ENCODE measurements around the gene ECHS1.
"Not testable (repeated sequence)": the region's sequence is repeated elsewhere in the genome, so short reads cannot be mapped to it uniquely, and the experiment has no call there.

The ECHS1 gene

GRCh38 chr10:133377818-133378250 lies 4.7 kb upstream of the ECHS1 start:
- no peak for DNase-seq

GRCh38 chr10:133377025-133377817 lies 4.1 kb upstream of the ECHS1 start:
- no peak for DNase-seq

DNA sequence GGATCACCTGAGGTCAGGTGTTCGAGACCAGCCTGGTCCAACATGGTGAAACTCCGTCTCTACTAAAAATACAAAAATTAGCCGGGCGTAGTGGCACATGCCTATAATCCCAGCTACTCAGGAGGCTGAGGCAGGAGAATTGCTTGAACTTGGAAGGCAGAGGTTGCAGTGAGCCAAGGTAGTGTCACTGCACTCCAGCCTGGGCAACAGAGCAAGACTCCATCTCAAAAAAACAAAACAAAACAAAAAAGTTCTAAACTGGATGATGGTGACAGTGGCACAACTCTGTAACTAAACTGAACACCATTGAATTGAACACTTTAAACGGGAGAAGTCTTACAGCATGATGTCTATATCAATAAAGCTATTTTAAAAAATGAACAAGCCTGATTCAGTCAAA lies 3.0 kb upstream of the ECHS1 start:
- not testable (repeated sequence) for DNase-seq

- DNase-seq, result no peak
These were observed 2.4 kb upstream of the ECHS1 start for GRCh38 chr10:133375357-133376115.

GRCh38 chr10:133372507-133372906 lies 647 bp downstream of the ECHS1 start:
- DNase-seq, result no peak

DNA sequence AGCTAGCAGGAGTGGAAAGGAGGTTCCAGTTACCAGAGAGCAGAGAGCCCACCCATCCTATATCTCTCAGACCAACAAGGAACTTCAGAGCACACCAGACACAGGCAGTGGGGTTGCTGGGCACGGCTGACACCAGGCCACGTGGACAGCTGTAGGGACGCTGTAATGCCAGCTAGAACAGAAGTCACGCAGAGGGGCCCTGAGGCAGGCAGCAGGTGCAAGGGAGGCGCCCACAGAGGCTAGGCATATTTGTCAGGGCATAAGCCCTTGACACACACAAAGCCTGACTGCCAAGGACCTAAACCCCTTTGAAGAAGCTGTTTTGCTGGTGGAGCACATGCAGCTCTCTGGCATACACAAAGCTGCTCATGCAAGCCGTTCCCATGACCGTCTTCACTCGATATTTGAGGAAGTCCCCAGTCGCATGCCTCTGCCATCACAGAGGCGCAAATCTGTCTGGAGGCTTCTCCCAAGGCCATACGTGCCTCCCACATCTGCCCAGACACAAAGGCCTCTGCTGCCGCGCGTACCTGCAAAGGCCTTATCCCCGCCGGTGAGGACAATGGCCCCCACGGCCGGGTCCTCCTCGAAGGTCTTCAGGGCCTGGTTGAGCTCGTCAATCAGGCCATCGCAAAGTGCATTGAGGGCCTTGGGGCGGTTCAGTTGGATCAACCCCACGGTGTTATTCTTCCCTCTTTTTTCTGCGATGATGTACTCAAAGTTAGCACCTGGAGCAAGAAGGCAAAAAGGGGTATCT lies 2.9 kb downstream of the ECHS1 start:
- DNase-seq, result no peak

DNA sequence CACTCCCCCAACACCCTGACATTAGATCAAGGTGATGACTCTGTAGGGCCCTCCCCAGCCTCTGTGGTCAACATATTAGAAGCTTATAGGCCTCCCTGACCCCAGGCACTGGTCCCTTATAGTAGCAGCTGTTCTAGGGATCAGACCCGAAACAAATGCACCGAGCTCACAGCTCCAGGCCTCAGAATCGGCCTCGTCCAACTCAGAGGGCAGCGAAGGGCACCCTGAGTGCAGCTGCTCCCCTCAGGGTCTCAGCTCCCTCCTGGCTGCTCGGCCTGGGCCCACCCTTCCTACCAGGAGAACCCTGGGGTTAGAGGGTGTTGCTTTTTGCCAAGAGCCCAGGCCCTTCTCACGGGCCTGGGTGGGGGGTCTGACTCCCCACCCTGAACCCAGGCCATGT lies 5.0 kb downstream of the ECHS1 start:
- DNase-seq, result no peak

- DNase-seq, result not testable (repeated sequence)
These were observed 5.7 kb downstream of the ECHS1 start for GRCh38 chr10:133367461-133367860.

- no peak for DNase-seq
These were observed 6.4 kb downstream of the ECHS1 start for GRCh38 chr10:133366751-133367150.

DNA sequence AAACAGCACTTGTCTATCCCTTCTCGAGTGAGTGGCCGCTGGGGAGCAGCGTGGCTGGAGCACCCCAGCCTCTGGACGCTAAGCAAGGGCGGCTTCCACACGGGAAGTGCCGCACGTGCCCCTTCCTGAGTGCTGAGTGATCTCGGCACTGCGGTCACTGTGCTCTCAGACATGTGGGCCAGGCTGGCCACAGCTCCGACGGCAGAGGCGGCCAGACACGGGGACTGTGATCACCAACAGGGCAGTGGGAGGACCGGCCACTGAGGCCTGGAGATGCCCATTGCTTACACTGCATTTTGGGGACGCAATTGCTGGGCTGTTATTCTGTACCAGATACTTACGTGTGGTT lies 7.0 kb downstream of the ECHS1 start:
- no peak for DNase-seq

DNA sequence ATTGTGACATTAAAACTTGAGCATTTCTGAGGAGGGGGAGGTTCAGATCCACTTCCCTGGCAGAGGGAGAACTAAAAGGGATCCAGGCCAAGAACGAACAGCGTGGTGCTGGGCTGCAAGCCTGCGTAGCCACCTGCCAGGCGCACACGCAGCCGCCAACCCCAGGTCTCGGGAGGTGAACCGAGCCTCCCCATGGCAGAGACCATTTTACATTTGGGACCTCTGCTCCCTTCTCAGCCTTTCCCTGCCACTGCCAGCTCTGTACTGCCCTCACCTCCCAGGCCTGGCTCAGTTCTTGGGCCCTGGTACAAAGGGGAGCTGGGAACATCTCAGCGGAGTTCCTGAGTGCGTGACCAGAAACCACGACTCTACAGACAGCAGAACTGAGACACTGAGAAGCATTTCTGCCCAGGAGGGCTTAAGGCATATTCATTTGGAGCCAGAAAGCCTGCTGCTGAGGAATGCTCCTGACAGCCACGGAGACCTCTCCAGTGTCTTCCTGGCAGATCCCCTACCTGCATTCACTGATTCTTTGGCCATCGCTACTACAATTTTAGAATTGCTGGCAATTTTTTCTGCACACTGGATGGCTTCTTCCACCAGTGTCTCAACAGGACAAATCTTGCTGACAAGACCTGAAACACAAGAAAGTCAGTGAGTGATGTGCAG lies 7.6 kb downstream of the ECHS1 start:
- no peak for DNase-seq

GRCh38 chr10:133364645-133365431 lies 8.3 kb downstream of the ECHS1 start:
- no peak for DNase-seq

DNA sequence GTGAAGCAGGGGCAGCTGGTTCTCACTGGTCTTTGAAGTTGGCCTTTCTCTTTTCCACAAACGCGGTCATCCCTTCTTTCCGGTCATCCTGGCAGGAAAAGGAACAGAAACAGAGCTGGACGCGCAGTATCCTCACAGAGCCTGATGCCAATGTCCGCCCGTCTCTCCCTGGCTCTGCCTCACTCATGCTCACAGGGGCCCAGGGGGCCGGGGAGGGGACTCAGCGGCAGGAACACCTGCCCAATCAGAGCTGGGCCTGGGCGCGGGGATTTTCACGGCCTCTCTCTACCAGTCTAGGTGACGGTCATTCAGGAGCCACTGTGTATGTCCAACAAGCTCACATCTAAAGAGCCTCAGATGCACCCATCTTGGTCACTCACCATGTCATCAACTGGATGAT lies 10.3 kb downstream of the ECHS1 start:
- no peak for DNase-seq

DNA sequence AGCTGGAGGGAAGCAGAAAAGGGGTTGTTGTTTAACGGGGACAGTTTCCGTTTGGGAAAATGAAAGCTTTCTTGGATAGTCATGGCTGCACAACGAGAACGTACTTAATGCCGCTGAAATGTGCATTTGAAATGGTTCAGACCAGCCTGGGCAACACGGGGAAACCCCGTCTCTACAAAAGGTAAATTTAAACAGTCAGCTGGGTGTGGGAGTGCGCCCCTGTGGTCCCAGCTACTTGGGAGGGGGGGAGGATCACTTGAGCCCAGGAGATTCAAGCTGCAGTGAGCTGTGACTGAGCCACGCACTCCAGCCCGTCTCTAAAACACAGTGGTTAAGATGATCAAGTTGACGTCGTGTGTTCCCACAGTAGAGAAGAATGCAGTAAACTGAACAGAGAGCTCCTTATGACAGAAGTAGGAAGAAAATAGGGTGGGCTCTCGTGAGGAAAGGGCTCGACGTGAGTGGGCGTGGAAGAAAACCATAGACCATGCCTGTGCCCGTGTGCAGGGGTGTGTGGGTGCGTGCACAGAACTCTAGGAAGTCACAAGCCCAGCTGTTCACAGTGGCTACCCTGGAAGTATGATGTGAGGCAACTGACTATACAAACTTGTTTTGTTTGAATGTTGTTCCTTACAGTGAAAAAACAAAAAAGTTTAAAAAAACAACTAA lies 11.2 kb downstream of the ECHS1 start:
- DNase-seq, result no peak

- DNase-seq, result no peak
These were observed 11.9 kb downstream of the ECHS1 start for GRCh38 chr10:133361227-133361626.

DNA sequence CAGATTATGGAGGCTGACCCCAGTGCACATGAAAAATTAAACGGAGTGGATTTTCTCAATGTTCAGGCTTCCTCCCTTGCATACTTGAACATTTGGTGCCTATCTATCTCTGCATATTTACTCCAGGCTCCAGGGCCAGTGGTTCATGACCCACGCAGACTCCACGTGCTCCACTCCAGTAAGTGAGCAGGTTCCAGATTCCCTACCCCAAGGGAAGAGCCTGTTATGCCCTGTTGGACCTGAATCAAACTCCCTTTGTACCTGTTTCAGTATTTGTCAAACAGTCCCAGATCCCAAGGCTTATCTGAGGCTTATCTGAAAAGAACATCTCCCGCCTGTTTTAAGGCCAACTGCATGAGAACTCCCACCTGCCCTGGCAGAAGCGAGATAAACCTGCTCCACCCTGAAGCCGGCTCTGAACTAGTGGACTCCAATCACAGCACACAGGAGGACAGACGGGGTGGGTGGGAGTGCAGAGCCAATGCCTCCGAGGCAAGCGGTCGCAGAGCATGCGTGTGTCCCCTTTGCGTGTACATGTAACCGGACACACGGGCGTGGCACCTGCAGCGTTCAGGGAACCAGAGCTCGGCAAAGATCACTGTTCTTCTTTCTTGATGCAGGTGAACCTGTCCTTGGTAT lies 13.1 kb downstream of the ECHS1 start:
- DNase-seq, result no peak

- DNase-seq, result no peak
These were observed 13.6 kb downstream of the ECHS1 start for GRCh38 chr10:133359554-133359971.

GRCh38 chr10:133358925-133359310 lies 14.2 kb downstream of the ECHS1 start:
- no peak for DNase-seq

GRCh38 chr10:133358162-133358924 lies 14.8 kb downstream of the ECHS1 start:
- DNase-seq, result no peak
